ENCODE data around the gene P2RX2.
"Not testable (repeated sequence)": the region's sequence is repeated elsewhere in the genome, so short reads cannot be mapped to it uniquely, and the experiment has no call there.

The P2RX2 gene

DNA sequence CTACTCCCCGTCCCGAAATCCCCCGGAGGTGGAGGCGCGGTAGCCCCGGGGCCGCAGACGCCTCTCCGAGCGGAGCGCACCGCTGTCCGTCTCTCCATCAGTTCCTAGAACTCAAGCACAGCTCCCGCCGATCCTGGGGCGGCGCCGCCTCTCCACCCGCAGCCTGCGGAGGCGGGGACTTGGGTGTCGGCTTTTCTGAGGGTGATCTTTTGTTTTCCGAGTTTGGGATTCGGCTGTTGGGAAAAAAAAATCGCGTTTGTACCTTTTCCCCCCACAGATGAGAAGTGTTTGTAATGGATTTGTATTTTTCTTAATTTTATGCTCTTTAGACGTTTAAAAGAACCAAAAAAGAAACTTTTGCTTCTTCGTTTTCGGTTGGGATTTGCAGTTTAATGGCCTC is 34.8 kb upstream of the P2RX2 start:
- DNase-seq (ENCODE audit: low read depth): no peak

- no peak for DNase-seq (ENCODE audit: low read depth)
Measured at GRCh38 chr12:132584429-132584828, 34.1 kb upstream of the P2RX2 start.

DNA sequence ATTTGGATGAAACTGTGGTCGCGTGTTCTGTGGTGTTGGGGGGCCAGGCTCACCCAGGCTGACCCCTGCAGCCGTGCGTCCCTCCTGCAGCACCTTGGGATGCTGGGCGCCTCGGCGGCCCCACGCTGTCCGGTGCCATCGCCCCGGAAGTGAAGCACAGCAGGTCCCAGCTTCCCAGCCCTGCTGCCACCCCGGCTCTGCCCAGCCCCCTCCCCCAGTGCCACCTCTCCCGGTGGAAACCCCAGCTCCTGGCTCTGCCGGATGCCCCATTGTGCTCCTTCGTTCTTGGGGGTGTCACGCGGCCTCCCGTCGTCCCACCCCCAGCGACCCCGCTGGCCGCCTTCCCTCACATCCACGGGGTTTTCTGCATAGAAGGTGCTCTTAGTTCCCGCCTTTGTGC is 33.4 kb upstream of the P2RX2 start:
- no peak for DNase-seq (ENCODE audit: low read depth)

DNA sequence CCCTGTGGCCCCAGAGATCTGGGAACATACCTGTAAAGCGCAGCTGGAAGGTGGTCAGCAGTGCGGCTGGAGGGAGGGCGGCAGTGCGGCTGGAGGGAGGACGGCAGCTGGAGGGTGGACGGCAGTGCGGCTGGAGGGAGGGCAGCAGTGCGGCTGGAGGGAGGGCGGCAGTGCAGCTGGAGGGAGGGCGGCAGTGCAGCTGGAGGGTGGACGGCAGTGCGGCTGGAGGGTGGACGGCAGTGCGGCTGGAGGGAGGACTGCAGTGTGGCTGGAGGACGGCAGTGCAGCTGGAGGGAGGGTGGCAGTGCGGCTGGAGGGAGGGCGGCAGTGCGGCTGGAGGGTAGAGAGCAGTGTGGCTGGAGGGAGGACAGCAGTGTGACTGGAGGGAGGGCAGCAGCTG is 31.6 kb upstream of the P2RX2 start:
- no peak for DNase-seq (ENCODE audit: low read depth)

GRCh38 chr12:132587781-132588180 is 30.8 kb upstream of the P2RX2 start:
- DNase-seq (ENCODE audit: low read depth): no peak

GRCh38 chr12:132588319-132588718 is 30.3 kb upstream of the P2RX2 start:
- no peak for DNase-seq (ENCODE audit: low read depth)

GRCh38 chr12:132588821-132589669 is 29.5 kb upstream of the P2RX2 start:
- no peak for DNase-seq (ENCODE audit: low read depth)

- no peak for DNase-seq (ENCODE audit: low read depth)
Measured at GRCh38 chr12:132591107-132591935, 27.3 kb upstream of the P2RX2 start.

DNA sequence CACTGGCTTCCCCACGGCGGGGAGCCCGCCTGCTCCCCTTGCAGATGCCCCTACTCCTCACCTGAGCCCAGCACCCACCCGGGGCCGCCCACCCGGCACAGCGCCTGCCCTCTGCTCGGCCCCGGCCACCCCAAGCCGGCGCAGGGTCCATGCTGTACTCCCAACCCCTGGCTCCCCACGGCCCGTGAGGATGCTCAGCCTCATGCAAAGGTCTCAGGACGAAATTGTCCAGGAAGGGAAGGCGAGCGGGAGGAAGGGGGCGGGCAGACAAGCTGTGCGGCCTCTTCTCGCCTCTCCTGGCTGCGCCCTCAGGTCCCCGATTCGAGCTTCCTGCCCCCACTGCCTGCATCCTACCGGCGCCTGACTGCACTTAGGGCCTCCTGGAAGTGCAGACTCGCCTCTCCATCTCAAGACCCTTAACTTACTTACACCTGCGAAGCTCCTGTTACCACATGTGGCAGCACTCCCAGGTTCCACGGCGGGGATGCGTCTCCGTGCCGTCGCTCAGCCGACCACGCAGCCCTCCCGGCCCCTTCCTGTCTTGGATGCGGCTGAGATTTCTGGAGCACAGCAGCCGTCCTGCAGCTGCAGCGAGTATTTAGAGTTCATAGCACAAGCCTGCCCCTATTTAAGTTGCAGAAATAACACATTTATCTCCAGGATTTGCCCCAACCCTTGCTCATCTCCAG is 26.1 kb upstream of the P2RX2 start:
- no peak for DNase-seq (ENCODE audit: low read depth)

DNA sequence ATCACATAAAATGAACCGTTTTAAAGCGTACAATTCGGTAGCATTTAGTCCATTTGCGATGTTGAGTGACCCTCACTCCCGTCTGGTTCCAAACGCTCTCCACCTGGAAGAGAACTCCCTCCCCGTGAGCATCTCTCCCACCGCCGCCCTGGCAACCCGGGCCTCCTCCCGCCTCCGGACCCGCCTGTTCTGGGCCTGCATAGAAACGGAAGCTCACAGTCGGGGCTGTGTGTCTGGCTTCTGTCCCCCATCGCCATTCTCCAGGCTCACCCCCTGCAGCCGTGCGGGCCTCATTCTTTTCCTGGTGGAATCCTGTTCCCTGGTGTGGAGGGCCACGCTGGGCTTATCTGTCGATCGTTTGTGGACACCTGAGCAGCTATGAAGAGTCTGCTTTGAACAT is 25.5 kb upstream of the P2RX2 start:
- DNase-seq (ENCODE audit: low read depth): no peak

- no peak for DNase-seq (ENCODE audit: low read depth)
Measured at GRCh38 chr12:132593521-132593920, 25.1 kb upstream of the P2RX2 start.

GRCh38 chr12:132593938-132594358 is 24.6 kb upstream of the P2RX2 start:
- no peak for DNase-seq (ENCODE audit: low read depth)

- DNase-seq (ENCODE audit: low read depth): no peak
Measured at GRCh38 chr12:132595183-132595582, 23.4 kb upstream of the P2RX2 start.

DNA sequence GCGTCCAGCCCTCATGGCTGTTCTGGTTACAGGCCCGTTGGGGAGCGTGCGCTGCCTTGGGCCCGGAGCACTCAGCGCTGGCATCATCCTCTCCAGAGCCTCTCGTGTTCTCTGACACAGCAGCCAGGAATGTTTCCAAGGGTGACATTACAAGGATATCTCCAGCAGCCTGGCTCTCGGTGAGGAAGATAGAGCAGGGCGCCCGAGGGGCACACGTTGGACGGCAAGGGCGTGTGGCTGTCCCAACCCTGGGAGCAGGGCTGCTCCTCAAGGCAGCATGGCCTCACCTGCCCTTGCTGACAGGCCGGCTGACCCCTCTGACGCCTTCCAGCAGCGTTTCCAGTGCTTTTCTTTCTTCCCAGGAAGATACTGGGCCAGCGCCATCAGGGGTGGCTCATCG is 22.6 kb upstream of the P2RX2 start:
- DNase-seq (ENCODE audit: low read depth): no peak

- no peak for DNase-seq (ENCODE audit: low read depth)
Measured at GRCh38 chr12:132597333-132598316, 21.0 kb upstream of the P2RX2 start.

GRCh38 chr12:132599502-132599901 is 19.1 kb upstream of the P2RX2 start:
- DNase-seq (ENCODE audit: low read depth): not testable (repeated sequence)

GRCh38 chr12:132600048-132601032 is 18.2 kb upstream of the P2RX2 start:
- DNase-seq (ENCODE audit: low read depth): no peak

- no peak for DNase-seq (ENCODE audit: low read depth)
Measured at GRCh38 chr12:132601171-132601883, 17.2 kb upstream of the P2RX2 start.

DNA sequence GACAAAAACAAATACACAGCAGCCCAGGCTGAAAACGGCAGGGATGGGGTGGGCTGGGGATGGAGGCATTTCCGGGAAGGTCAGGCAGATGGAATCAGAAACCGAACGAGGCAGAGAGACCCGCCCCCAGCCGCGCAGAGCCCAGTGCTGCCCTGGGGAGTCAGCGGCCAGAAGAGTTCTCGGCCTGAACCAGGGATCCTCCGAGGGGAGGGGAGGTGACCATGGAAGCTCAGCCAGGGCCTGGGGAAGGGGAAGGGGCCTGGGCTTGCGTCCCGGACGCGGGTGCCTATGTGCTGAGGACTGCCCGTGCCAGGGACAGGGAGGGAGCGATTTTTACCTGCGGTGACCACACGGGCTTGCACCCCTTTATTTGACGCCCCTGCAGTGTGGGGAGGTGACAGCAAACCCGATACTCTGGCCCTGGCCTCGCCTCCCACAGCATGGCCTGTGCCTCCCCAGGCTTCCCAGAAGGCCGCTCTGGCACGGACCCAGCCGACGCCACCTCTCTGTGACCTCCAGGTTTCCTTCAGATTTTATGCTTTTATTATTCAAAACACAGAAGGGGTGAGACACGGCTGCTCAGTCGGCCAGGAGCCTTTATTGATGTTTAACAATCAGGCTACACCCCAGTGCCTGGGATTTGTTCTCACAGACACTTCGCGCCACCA is 15.9 kb upstream of the P2RX2 start:
- DNase-seq (ENCODE audit: low read depth): no peak

Data from stimulated activated CD8-positive, alpha-beta memory T cell treated with anti-CD3 and anti-CD28 coated beads, Interleukin-12 subunit alpha, Interleukin-12 subunit beta, amount 100 ng/mL, for 1 hour (primary cell).